NCI-H226 (cell line): ENCODE measurements around the gene TSPEAR.
"Not testable (repeated sequence)": the region's sequence is repeated elsewhere in the genome, so short reads cannot be mapped to it uniquely, and the experiment has no call there.

Experiments
- DNase-seq: peaks from one replicate; pipeline ENCODE4 v3.0.0-alpha.2; 2015

Gene TSPEAR

GRCh38 chr21:44681861-44682579 lies 29.4 kb downstream of the TSPEAR start, which contains the start of gene KRTAP12-1:
TSS of gene KRTAP12-1 (minus strand) at chr21:44682163. CDS start at chr21:44682123, 40 bp downstream.
- no peak for DNase-seq

- no peak for DNase-seq
These were observed 30.2 kb downstream of the TSPEAR start for GRCh38 chr21:44681152-44681551.

GRCh38 chr21:44677881-44678280 lies 33.5 kb downstream of the TSPEAR start:
- DNase-seq: no peak

- no peak for DNase-seq
These were observed 39.5 kb downstream of the TSPEAR start for GRCh38 chr21:44671911-44672310.

- DNase-seq: no peak
These were observed 40.5 kb downstream of the TSPEAR start for GRCh38 chr21:44670642-44671432.

- no peak for DNase-seq
These were observed 43.8 kb downstream of the TSPEAR start for GRCh38 chr21:44667612-44668011.

- no peak for DNase-seq
These were observed 44.7 kb downstream of the TSPEAR start, which contains the start of gene KRTAP12-2 for GRCh38 chr21:44666401-44667320. TSS of gene KRTAP12-2 (minus strand) at chr21:44666927. CDS start at chr21:44666886, 41 bp downstream.

GRCh38 chr21:44664691-44665090 lies 46.7 kb downstream of the TSPEAR start:
- no peak for DNase-seq

- not testable (repeated sequence) for DNase-seq
These were observed 49.8 kb downstream of the TSPEAR start for GRCh38 chr21:44661567-44661966.

GRCh38 chr21:44658913-44659595 lies 52.3 kb downstream of the TSPEAR start:
- DNase-seq: peak; percentile 15

- no peak for DNase-seq
These were observed 52.8 kb downstream of the TSPEAR start for GRCh38 chr21:44658541-44658910.

- DNase-seq: no peak
These were observed 53.5 kb downstream of the TSPEAR start, which contains the start of gene KRTAP12-3 for GRCh38 chr21:44657635-44658540. TSS of gene KRTAP12-3 (plus strand) at chr21:44657932. CDS start at chr21:44657980, 48 bp downstream.

- no peak for DNase-seq
These were observed 54.5 kb downstream of the TSPEAR start for GRCh38 chr21:44656868-44657267.

- DNase-seq: no peak
These were observed 56.7 kb downstream of the TSPEAR start, which contains the start of gene KRTAP12-4 for GRCh38 chr21:44654576-44655175. TSS of gene KRTAP12-4 (minus strand) at chr21:44654659. CDS start at chr21:44654614, 45 bp downstream.

GRCh38 chr21:44653656-44654575 lies 57.5 kb downstream of the TSPEAR start:
- no peak for DNase-seq

- no peak for DNase-seq
These were observed 58.2 kb downstream of the TSPEAR start for GRCh38 chr21:44653123-44653522.

GRCh38 chr21:44650973-44651675 lies 60.2 kb downstream of the TSPEAR start:
- DNase-seq: no peak

- no peak for DNase-seq
These were observed 61.0 kb downstream of the TSPEAR start for GRCh38 chr21:44650265-44650972.
